Adrenal gland (tissue), 12 donors: ENCODE results near the gene CKAP4. TPM values are rescaled to one million over a fixed set of nuclear protein-coding genes. Genes with fewer than 3 reads are reported as not detected.
A peak's percentile ranks its signal among the peaks of the same experiment; 100 is the strongest.

Experiments
- DNase-seq, 7 donors: peaks; one replicate each; pipeline ENCODE4 v3.0.0-alpha.2; 2019 to 2020
- H3K27ac ChIP-seq, 5 donors: fragments of 200-600 bp; sonication (generic) in 4 of 5; 1 replicate in 3 of 5; 2 replicates in 2 of 5; pipeline versions ENCODE4 v1.5.1 to v1.8.0; 2016 to 2020; ENCODE audit warnings: mild to moderate bottlenecking in 1 of 5
- H3K27me3 ChIP-seq: fragments of 200-600 bp; 2 replicates; pipeline ENCODE4 v1.8.0; 2021
- H3K36me3 ChIP-seq, 2 donors: fragments of 200-600 bp; replicated peaks in 1 of 2; 1 replicate in 1 of 2; 2 replicates in 1 of 2; pipeline versions ENCODE4 v1.5.1 to v1.8.0; 2018 to 2022
- H3K4me1 ChIP-seq, 2 donors: fragments of 200-600 bp; replicated peaks in 1 of 2; 1 replicate in 1 of 2; 2 replicates in 1 of 2; pipeline versions ENCODE4 v1.5.1 to v1.8.0; 2018 to 2021
- H3K4me3 ChIP-seq, 4 donors: fragments of 200-600 bp; sonication (generic) in 3 of 4; one replicate each; pipeline ENCODE4 v1.5.1; 2016 to 2018
- H3K9me3 ChIP-seq, 3 donors: fragments of 200-600 bp; sonication (generic) in 1 of 3; replicated peaks in 1 of 3; 1 replicate in 2 of 3; 2 replicates in 1 of 3; pipeline versions ENCODE4 v1.5.1 to v1.8.0; 2016 to 2021
- CTCF ChIP-seq, 6 experiments: fragments of 450-650 bp in 4 of 6; fragments of 200-600 bp in 2 of 6; sonication (generic) in 1 of 6; IDR thresholded peaks; 1 replicate in 5 of 6; 2 replicates in 1 of 6; pipeline versions ENCODE4 v1.5.1 to v1.8.0; 2016 to 2021; ENCODE audit warnings: antibody characterized with exemption in 6 of 6, mild to moderate bottlenecking in 2 of 6, moderate library complexity in 1 of 6
- POLR2A ChIP-seq, 2 donors: fragments of 450-650 bp; IDR thresholded peaks; one replicate each; pipeline ENCODE4 v1.6.1; 2017; ENCODE audit warnings: antibody characterized with exemption in 2 of 2, mild to moderate bottlenecking in 2 of 2, moderate library complexity in 1 of 2
- WGBS, 4 donors: extraction: QIAGEN DNeasy Blood & Tissue Kit in 2 of 4; methylation state at CpG; one replicate each; pipeline versions ENCODE4 v1.1.5 to v1.1.7; 2013 to 2017; 5-methylcytosine and 5-hydroxymethylcytosine counted together
- intact Hi-C, 2 donors: fragments of 100-400 bp; cut with DNase I; formaldehyde crosslinking; loops; one replicate each; pipeline versions ENCODE4 v1.14.1 to v1.15.0; 2022 to 2023
- polyA plus RNA-seq, 3 donors: library from polyadenylated mRNA; stranded (reverse); fragments of 200-250 nt in 2 of 3; fragments of 350-450 nt in 1 of 3; fragmentation: Illumina TruSeq in 1 of 3; extraction: RNeasy Lipid Tissue Mini Kit (QIAGEN cat#74804) in 1 of 3; gene quantifications; one replicate each; pipeline ENCODE4 v1.2.3, GENCODE V29; 2013 to 2014
- total RNA-seq, 9 donors: library from RNA; depleted of rRNA in 4 of 9; stranded (reverse); fragments of >200 nt in 4 of 9; fragments of 120-200 nt in 1 of 9; fragmentation: NEBNext Ultra II Directional in 1 of 9; extraction: Animal tissue kit (Norgen Biotek cat#: 25700) in 1 of 9; gene quantifications; one replicate each; pipeline versions ENCODE4 v1.1.0 to v1.2.4, GENCODE V29; 2013 to 2023
- donor health status: healthy with polysubstance abuse.
- donor health status: Bipolar disorder and iron deficiency.
- donor health status: DM: yes; HTN: yes; CAD: no.
- donor health status: DM: no; HTN: no; CAD: no.
- donor health status: DM: no; HTN: no; CAD: no.
- donor health status: DM: yes; HTN: yes; CAD: no.

The CKAP4 gene
- total and polyA plus RNA-seq, 12 donors, result 11.0 to 101 (median 84.7) TPM

GRCh38 chr12:106274012-106274411 lies 26.2 kb upstream of the CKAP4 start:
- 46 to 56% (median 52%) methylated on average over 6 of the region's 6 CpGs for WGBS, 4 donors
- Histone ChIP-seq H3K36me3 (no peaks in the 10 kb centered on the region), H3K4me1 (peaks cover 21 to 26% of the 10 kb centered on the region in 2 donors), H3K27me3 (no peaks in the 10 kb centered on the region), H3K9me3 (no peaks in the 10 kb centered on the region), H3K4me3 (no peak overlapping the region), H3K27ac (peak overlapping the region in 4 of 5 donors; percentile 1 to 78 (median 66))
- intact Hi-C loops, result no loop called here
- DNase-seq, result peak in 6 of 7 donors; percentile 35 to 61 (median 44)
- no peak for TF ChIP-seq POLR2A (IDR thresholded peaks at IDR 0.05)
- no peak for TF ChIP-seq CTCF (IDR thresholded peaks at IDR 0.05)

GRCh38 chr12:106273491-106273890 lies 25.7 kb upstream of the CKAP4 start:
- TF ChIP-seq CTCF (IDR thresholded peaks at IDR 0.05) (no peak), POLR2A (IDR thresholded peaks at IDR 0.05) (no peak)
- WGBS, 4 donors, result 89 to 97% (median 92%) methylated on average over 6 of the region's 6 CpGs

GRCh38 chr12:106271575-106272505 lies 24.0 kb upstream of the CKAP4 start:
- Histone ChIP-seq H3K4me1 (peaks cover 21 to 26% of the 10 kb centered on the region in 2 donors), H3K27ac (peak overlapping the region in 4 of 5 donors; percentile 48 to 69 (median 62)), H3K9me3 (no peaks in the 10 kb centered on the region), H3K27me3 (no peaks in the 10 kb centered on the region), H3K36me3 (no peaks in the 10 kb centered on the region), H3K4me3 (no peak overlapping the region)
- peak; percentile 59 to 83 (median 75) for DNase-seq
- TF ChIP-seq CTCF (IDR thresholded peaks at IDR 0.05) (no peak), POLR2A (IDR thresholded peaks at IDR 0.05) (no peak)
- whole genome bisulfite sequencing, 4 donors, result 67 to 77% (median 74%) methylated on average over 5 of the region's 5 CpGs
- intact Hi-C loops, result no loop called here

More at GRCh38 chr12:106273491-106273890, 25.7 kb upstream of the CKAP4 start:
- H3K36me3 ChIP-seq, result no peaks in the 10 kb centered on the region
- no peak overlapping the region for H3K4me3 ChIP-seq
- no peak for DNase-seq
- no peaks in the 10 kb centered on the region for H3K9me3 ChIP-seq
- H3K27me3 ChIP-seq, result no peaks in the 10 kb centered on the region
- no peak overlapping the region for H3K27ac ChIP-seq
- H3K4me1 ChIP-seq, result peaks cover 21 to 26% of the 10 kb centered on the region in 2 donors
- intact Hi-C loops, result no loop called here

- WGBS, 4 donors, result 87 to 94% (median 89%) methylated on average over 7 of the region's 7 CpGs
- no peaks in the 10 kb centered on the region for H3K27me3 ChIP-seq
- peaks cover 17 to 19% of the 10 kb centered on the region in 2 donors for H3K4me1 ChIP-seq
- no peak overlapping the region for H3K27ac ChIP-seq
- H3K4me3 ChIP-seq, result no peak overlapping the region
- DNase-seq, result no peak
- intact Hi-C loops, result no loop called here
- H3K9me3 ChIP-seq, result no peaks in the 10 kb centered on the region
- no peaks in the 10 kb centered on the region for H3K36me3 ChIP-seq
- TF ChIP-seq CTCF (IDR thresholded peaks at IDR 0.05) (no peak), POLR2A (IDR thresholded peaks at IDR 0.05) (no peak)
These were observed 21.4 kb upstream of the CKAP4 start for GRCh38 chr12:106269150-106269771.
